Activated CD4-positive, CD25-positive, alpha-beta regulatory T cell (primary cell): ENCODE results near the gene FKBP6.
"Not testable (repeated sequence)": the region's sequence is repeated elsewhere in the genome, so short reads cannot be mapped to it uniquely, and the experiment has no call there.

Source experiments
- DNase-seq, 4 experiments: peaks; one replicate each; lab custom pipeline; 2025; lab: John Stamatoyannopoulos, UW

The FKBP6 gene, protein sequence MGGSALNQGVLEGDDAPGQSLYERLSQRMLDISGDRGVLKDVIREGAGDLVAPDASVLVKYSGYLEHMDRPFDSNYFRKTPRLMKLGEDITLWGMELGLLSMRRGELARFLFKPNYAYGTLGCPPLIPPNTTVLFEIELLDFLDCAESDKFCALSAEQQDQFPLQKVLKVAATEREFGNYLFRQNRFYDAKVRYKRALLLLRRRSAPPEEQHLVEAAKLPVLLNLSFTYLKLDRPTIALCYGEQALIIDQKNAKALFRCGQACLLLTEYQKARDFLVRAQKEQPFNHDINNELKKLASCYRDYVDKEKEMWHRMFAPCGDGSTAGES

DNA sequence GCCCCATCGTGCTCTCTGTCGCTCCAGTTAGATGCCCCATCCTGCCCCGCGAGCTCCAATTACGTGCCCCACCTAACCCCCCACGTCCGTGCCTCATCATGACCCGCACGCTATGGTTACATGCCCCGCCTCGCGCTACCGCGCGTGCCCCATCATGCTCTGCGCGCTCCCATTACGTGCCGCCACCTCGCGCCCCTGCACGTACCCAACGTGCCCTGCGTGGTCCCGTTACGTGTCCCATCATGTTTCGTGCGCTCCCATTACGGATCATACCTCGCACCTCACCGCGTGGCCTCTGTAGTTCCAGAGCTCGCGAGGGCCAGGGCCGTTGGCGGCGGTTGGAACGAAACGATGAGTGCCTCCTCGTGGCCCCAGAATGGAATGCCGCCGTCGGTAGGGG, at the start of gene FKBP6, which contains the start of gene TRIM50:
Gene FKBP6 (plus strand): TSS at position 240 of the 400 bp plus-strand sequence. CDS start 268 bp downstream, outside the sequence.
Gene TRIM50 (minus strand): TSS at position 161 of the 400 bp plus-strand sequence. CDS start 3,295 bp downstream, outside the sequence.
- DNase-seq: not testable (repeated sequence)

DNA sequence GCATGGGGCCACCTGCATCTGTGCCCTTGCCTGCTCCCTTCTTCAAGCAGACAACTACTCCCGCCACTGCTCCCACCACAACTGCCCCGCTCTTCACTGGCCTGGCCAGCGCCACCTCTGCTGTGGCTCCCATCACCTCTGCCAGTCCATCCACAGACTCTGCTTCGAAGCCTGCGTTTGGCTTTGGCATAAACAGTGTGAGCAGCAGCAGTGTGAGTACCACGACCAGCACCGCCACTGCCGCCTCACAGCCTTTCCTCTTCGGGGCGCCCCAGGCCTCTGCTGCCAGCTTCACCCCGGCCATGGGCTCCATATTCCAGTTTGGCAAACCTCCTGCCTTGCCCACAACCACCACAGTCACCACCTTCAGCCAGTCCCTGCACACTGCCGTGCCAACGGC, 30.7 kb upstream of the FKBP6 start:
- not testable (repeated sequence) for DNase-seq

DNA sequence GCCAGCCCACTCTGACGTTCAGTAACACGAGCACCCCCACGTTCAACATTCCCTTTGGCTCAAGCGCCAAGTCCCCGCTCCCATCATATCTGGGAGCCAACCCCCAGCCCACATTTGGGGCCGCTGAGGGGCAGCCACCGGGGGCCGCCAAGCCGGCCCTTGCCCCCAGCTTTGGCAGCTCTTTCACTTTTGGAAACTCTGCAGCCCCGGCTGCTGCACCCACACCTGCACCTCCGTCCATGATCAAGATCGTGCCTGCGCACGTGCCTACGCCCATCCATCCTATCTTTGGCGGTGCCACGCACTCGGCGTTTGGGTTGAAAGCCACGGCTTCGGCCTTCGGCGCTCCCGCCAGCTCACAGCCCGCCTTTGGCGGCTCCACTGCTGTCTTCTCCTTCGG, 30.3 kb upstream of the FKBP6 start:
- DNase-seq: not testable (repeated sequence)

DNA sequence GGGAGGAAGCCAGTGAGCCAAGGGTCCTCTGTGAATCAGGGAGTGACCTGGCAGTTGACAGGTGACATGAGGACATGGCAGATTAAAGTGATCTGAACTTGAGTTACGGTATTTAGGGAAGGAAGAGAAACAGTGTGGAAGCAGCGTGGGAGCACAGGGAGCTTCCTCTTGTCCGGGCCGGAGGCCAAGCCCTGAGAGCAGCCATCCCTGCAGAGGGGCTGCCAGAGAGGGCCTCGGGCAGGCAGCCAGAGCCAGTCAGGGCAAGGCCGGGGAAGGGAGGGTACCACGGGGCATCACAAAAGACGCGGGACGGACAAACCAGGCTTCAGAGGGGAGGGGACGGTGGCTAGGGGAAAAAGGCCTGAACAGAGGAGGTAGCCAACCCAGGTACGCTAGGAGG, 28.1 kb upstream of the FKBP6 start:
- not testable (repeated sequence) for DNase-seq

DNA sequence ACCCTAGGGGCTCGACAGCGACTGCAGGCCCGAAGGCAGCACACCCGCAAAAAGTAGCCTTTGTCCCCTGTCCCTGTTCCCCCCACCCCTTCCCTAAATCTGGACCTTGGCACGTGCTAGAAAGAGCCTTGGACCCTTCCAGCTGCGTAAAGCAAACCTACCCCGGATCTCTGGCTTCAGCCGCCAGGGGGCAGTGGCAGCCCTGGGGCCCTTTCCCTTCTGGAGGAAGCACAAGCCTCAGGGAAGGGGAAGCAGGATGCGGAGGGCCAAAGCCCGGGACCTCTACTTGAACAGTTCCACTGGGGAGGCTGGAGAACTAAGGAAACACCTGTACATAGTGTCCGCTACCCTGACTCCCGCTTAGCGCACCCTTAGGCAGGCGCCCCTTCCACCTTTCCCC, 26.9 kb upstream of the FKBP6 start:
- not testable (repeated sequence) for DNase-seq

DNA sequence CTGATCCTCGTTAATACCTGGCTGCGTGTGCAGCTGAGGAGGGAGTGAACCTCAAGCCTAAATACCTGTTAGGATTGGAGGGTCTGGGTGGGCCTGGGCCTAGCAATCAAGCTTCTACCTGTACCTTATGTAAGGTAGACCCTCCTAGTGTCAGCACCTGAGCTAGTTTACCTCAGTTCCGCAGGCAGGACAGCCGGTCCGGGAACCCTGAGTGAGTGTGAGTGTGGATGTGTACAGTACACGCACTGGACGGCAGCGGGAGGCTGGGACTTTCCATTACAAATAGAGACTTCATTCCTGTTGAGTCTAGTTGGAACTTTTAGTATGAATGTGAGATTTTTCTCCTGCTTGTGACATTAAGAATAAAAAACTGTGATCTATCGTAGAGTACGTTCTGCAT, 25.1 kb upstream of the FKBP6 start:
- DNase-seq: not testable (repeated sequence)

DNA sequence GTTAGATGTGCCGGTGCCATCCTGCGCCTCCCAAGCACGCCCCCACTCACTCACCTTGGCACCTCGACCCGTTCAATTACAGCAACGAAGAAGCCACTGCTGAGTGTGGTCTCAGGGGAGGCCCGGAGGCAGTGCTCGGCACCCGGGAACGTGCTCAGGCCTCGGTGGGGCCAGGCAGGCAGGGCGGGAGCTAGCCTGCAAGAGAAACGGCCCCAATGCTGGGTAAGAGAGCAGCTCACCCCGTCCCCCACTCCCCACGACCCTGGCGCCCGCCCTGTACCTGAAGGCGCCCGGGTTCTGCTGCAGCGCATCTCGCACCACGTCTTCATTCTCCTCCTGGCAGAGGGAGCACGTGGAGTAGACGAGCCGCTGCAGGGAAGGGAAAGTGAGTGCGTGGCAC, 24.4 kb upstream of the FKBP6 start:
- DNase-seq: no peak

DNA sequence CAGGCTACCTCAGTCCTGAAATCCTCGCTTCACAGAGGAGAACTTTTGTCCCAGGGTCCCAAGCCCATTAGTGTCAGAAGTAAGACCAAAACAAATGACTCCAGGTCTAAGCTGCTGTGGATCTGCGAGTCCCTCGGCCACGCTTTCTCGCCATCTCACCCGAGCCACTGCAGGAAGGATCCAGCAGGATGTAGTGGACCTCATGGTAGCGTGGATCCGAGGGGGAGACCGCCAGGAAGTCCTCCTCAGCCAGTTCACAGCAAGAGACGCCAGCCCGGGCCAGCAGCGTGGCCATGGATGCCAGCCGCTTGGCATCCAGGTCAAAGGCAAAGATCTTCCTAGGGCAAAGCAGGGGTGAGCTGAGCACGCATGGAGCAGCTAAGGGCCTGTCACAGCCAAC, 23.9 kb upstream of the FKBP6 start:
- DNase-seq: no peak

DNA sequence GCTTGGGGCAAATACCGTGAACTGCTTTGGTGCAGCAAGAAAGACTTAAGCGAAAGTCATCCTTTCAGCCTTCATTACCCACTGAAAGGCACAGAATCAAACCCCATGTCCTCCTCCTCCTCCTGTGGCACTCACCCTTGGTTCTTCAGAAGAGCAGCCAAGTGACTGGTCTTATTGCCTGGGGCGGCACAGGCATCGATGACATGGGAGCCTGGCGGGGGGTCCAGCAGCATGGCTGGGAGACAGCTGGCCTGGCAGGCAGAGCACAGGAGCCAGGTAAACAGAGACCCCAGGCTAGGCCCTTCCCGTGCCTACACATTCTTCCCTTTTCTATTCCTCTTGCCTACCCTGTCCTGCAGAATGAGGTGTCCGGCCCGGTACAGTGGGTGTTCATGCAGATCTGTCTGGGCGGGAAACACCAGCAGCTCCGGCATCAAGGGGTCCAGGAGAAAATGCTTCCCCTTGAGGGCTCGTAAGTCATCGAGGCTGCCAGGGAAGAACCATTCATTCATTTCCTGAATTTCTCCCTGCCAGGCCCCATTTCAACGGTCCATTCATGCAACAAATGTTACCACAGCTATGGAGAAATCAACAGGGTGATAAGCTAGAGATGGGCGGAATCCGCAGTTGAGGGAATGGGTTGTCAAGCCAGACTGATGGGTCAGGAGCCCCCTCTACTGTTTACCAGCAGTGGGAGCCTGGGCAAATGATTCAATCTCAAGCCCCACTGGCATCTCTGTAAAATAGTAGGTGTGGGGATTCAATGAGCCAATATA, 23.2 kb upstream of the FKBP6 start:
- DNase-seq: not testable (repeated sequence)

DNA sequence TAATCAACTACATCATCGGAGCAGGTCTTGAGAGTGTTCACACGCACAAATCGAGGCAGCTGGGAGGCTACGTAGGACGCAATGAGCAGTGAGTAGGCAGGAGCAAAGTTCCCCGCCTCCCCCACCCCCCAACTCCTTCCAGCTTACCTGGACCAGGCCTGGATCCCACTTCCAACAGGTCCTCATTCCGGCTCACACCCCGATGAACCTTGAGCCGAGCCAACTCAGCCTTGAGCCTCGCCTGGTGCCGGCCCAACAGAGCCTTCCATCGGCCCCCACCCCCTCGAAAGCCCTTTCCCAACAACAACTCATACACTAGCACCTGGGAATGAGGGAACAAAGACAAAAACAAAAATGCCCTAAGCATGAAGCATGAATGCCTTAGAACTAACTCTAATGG, 20.5 kb upstream of the FKBP6 start:
- no peak for DNase-seq

DNA sequence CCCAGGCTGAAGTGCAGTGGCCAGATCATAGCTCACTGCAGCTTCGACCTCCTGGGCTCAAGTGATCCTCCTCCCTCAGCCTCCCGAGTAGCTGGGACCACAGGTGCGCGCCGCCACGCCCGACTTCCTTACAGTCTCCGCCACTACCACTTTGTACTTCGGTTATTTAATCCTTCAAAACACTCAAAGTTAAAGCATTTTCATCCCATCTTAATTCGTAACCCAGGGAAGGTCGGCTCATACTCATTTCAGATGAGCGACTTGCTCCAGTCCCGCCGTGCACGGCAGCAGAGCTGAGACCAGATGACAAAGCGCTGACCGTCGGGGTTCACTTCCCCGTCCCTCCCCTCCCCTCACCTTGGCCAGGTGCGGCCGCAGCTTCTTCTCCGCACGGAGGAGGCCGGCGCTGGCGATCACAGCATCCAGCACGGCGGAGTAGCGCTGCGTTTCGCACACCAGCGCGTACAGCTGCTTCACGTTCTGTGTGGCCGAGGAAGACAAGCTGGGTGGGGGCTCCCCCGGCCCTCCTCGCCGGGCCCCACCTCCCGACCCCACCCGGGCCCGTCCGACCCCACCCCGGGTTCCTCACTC, 19.8 kb upstream of the FKBP6 start:
- no peak for DNase-seq

DNA sequence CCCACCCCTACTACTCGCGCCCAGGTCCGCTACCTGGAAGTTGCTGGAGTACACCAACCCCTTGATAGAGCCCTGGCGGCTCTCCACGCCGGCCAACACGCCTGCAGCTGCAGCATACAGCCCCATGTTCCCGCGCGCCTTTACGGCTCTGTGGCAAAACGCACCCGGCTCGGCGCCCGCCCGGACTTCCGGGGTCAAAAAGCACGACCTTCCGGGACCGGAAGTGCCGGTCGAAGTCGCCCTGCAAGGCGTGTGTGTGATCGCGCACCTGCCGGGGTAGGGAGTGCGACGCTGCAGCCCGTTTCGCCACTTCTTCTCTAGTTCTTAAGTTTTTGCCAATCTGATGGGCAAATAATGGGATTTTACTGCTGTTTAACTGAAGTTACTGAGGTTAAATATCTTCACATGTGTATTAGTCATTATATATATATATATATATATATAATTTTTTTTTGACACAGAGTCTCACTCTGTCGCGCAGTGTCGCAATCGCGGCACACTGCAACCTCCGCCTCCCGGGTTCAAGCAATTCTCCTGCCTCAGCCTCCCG, 19.2 kb upstream of the FKBP6 start, which contains the start of gene NSUN5:
Gene NSUN5 (minus strand): TSS at position 162 of the 550 bp plus-strand sequence. CDS start 36 bp downstream, at position 126.
- DNase-seq: peak; percentile 75 to 89 (median 86)

DNA sequence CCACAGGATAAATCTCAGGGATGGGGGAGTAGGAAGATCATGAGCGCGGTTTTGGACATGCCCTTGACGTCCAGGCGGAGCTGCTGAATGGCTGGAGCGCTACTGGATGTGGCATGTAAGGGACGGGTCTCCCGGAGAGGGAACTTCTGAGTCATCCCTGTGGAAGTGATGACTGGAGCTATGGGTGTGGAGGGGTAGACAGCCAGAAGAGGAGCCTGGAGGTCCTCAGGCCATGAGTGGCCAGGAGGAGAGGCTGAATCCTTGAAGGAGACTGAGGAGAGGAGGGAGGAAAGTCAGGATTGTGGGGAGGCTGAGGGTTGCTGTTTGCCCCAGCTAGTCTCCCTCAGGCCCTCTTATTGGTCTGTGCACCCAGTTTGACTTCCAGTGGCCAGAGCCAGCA, 16.5 kb upstream of the FKBP6 start:
- DNase-seq: not testable (repeated sequence)

DNA sequence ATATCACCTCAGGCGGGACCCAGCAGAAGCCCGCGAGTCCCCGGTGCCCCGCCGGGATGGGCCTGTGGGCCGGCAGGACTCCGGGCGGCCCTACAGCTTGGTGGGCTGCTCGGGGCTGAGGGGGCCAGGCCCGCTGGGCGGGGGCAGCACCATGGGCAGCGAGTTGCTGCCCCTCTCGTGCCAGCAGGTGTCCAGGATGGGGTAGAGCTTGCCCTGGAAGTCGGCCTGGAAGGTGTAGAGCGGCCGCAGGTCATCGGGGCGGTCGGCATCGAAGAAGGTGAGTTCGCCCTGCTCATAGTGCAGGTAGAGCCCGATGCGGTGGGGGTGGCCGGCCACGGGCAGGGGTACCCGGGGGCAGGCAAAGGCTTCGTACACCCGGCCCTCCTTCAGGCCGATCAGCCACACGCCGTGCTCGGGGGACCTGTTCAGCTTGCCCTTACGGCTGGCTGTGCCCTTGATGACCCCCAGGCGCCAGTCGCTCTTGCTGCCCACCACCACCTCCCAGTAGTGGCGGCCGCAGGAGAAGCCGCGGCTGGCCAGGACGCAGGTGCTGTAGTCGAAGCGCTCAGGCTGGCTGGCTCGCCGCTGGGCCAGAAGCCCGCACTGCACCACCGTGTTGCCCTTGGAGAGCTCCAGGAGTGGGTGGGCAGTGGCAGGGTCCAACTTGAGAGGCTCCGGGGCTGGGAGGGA, 15.0 kb upstream of the FKBP6 start:
- DNase-seq: no peak

DNA sequence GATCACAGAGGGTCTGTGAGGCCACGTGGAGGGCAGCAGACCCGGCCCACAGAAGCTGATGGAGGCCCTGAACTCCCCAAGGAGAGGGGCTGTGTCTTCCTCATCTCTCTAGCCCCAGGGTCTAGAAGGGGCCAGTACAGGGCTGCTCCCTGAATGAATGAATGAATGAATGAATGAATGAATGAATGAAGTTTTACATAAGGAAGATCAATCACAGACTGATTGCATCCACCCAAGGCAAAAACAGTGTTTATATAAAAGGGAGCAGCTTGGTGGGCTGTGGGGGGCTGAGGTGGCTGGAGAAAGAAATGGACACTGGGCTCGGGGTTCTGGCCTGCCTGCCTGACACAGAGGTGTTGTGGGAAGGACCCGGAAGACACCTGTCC, 14.4 kb upstream of the FKBP6 start:
- no peak for DNase-seq

DNA sequence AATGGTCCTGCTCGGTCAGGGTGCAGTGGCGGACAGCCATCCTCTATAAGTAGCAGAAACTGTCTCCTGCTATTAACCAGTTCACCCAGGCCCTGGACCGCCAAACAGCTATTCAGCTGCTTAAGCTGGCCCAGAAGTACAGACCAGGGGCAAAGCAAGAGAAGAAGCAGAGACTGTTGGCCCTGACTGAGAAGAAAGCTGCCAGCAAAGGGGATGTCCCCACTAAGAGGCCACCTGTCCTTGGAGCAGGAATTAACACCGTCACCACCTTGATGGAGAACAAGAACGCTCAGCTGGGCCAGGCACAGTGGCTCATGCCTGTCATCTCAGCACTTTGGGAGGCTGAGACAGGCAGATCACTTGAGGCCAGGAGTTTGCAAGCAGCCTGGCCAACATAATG, 13.7 kb upstream of the FKBP6 start:
- no peak for DNase-seq

DNA sequence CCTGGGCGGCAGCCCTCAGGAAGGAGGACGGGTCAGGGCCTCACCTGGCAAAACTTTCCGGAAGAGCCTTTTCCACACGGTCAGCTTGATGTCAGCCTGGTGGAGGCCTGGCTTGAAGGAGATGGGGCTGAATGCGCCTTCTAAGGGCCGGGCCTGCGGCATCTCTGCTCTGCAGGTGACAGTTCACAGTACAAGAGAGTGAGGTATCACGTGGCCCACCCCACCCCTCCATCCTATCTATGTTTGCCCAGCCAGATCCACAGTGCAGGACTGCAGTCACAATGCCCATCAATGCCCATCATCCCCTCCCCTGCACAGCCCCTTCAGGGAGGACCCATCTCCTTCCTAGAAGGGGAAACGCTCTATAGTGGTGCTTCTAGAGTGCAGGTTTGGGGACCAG, 11.4 kb upstream of the FKBP6 start:
- no peak for DNase-seq

DNA sequence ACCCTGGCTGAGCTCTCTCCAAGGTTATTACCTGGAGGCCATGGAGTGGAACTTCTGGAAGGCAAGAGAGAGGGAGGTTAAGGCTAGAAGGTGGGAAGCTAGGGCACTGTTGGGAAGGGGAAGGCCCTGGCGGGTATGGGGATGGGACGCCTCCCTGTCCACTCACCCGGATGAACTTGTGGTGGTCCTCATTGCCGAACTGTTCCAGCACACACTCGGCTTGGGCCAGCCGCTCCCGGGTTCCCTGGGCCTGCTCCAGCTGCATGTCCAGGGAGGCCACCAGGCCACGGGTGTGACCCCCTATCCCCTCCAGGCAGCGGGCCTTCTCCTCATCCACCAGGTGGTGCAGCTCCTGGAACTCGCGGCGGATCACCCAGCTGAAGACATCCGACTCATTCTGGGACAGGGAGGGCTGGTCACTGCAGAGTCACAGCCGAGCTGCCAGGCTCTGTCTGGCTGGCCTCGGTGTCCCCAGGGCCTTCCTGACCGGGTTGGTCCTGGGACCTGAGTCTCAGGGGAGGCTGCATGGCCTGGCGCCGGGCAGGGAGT, 9.2 kb upstream of the FKBP6 start:
- DNase-seq: not testable (repeated sequence)

DNA sequence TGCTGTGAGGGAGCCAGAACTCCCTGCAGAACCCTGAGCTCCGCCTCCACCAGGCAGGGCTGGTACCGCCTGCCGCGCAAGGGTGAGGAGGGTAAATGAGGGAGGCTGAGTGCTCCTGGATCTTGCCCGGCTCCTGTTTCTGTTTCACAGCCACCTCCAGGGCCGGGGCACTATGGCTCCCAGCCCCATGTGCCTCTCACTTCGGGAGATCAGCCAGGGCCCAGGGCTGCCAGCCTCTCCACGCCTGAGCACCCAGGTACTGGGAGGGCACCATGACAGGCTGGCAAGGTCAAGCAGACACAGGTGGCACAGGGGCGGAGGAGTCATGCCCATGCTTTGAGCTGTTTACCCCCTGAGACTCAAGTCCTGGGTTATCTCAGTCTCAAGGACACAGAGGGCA, 8.4 kb upstream of the FKBP6 start:
- not testable (repeated sequence) for DNase-seq

DNA sequence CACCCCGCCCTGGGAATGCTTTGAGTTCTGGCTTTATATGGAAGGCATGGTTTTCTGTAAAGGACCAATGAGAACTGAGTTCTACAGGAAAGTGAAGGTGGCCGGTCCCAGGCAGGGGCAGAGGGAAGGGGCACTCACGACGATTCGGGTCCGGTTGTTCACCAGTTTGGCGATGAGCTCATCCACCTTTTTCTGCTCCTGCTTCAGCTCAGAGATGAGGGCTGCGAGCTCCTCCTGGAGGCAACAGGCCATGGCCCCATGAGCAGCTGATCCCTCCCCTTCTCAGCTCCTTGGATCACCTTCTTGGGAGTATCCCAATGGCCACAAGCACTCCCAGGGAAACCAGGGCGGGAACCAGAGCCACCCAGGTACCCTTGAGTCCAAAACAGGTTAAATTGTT, 8.0 kb upstream of the FKBP6 start:
- DNase-seq: not testable (repeated sequence)

DNA sequence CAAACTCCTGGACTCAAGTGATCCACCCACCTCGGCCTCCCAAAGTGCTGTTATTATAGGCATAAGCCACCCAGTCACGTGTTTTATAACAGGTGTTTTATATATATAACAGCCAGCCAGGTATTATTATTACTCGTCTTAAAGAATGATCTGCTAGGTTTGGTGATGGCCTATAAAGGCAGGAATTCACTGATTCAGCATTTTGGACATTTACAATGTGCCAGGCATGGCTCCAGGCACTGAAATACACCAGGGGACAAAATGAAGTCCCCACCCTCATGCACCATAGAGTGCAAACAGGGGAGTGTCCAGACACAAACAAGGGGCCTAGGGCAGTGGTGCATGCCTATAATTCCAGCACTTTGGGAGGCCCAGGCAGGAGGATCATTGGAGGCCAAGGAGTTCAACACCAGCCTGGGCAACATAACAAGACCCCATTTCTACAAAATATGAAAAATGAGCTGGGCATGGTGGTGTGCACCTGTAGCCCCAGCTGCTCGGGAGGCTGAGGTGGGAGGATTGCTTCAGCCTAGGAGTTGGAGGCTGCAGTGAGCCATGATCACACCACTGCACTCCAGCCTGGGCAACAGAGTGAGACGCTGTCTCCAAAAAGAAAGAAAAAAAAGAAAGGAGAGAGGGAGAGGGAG, 4.4 kb upstream of the FKBP6 start:
- not testable (repeated sequence) for DNase-seq
